H1 (cell line): Measurements from ENCODE around the gene SLC12A5. TPM values are rescaled to one million over a fixed set of nuclear protein-coding genes. Genes with fewer than 3 reads are reported as not detected.

Experiments
- CTCF ChIA-PET: fragments of 300-600 bp; sonication (Branson Sonifier 250); formaldehyde crosslinking; loops from one replicate; lab custom pipeline; 2021; ENCODE audit not compliant: partially characterized antibody; lab: Charles Lee
- POLR2A ChIA-PET: fragments of 300-600 bp; sonication (Branson Sonifier 250); formaldehyde crosslinking; loops from one replicate; lab custom pipeline; 2021; ENCODE audit warnings: inconsistent platforms; ENCODE audit not compliant: partially characterized antibody; lab: Charles Lee
- DNase-seq, 2 experiments: peaks; one replicate each; pipeline versions ENCODE4 v3.0.0 to v3.0.0-alpha.2; 2010 to 2022; ENCODE audit warnings: low spot score in 2 of 2, low read depth in 1 of 2, mixed read lengths in 1 of 2
- FAIRE-seq: peaks from 2 replicates; lab custom pipeline; 2011; peaks lifted over from hg19 to GRCh38; lab: Jason Lieb, UNC
- H2AFZ ChIP-seq: 2 replicates; pipeline ENCODE4 v1.8.1; 2012; ENCODE audit warnings: low read length, inconsistent platforms
- H2AK5ac ChIP-seq: 2 replicates; pipeline ENCODE4 v1.6.1; 2013; ENCODE audit warnings: low read depth, low read length
- H2BK120ac ChIP-seq: replicated peaks from 2 replicates; pipeline ENCODE3; 2013; ENCODE audit warnings: low read depth, low read length, inconsistent platforms
- H2BK12ac ChIP-seq: 2 replicates; pipeline ENCODE4 v1.6.1; 2013; ENCODE audit warnings: low read depth, low read length
- H2BK15ac ChIP-seq: 2 replicates; pipeline ENCODE4 v1.6.1; 2013; ENCODE audit warnings: low read length
- H2BK20ac ChIP-seq: 2 replicates; pipeline ENCODE4 v1.6.1; 2013; ENCODE audit warnings: low read length
- H2BK5ac ChIP-seq: 2 replicates; pipeline ENCODE4 v1.6.1; 2013; ENCODE audit warnings: low read depth, low read length
- H3K14ac ChIP-seq: 2 replicates; pipeline ENCODE4 v1.6.1; 2013; ENCODE audit warnings: inconsistent platforms; ENCODE audit not compliant: insufficient read length
- H3K18ac ChIP-seq: 2 replicates; pipeline ENCODE4 v1.6.1; 2013; ENCODE audit warnings: low read length; ENCODE audit errors: extremely low read depth
- H3K23ac ChIP-seq: 2 replicates; pipeline ENCODE4 v1.6.1; 2013; ENCODE audit warnings: inconsistent platforms; ENCODE audit not compliant: insufficient read length
- H3K23me2 ChIP-seq: 2 replicates; pipeline ENCODE4 v1.6.1; 2013; ENCODE audit warnings: low read depth, low read length
- H3K27ac ChIP-seq: 2 replicates; pipeline ENCODE4 v1.6.1; 2011; ENCODE audit warnings: low read depth, low read length, inconsistent platforms
- H3K27me3 ChIP-seq, 4 experiments: replicated peaks in 1 of 4; 1 replicate in 1 of 4; 2 replicates in 3 of 4; pipeline versions ENCODE4 v1.6.1 to v1.8.1; 2011 to 2013; ENCODE audit warnings: low read length in 3 of 4, mild to moderate bottlenecking in 3 of 4, inconsistent platforms in 2 of 4, mixed read lengths in 2 of 4, moderate library complexity in 1 of 4; ENCODE audit not compliant: control insufficient read depth in 3 of 4, insufficient read depth in 3 of 4; ENCODE audit errors: extremely low read depth in 1 of 4
- H3K36me3 ChIP-seq, 4 experiments: 2 replicates each; pipeline versions ENCODE4 v1.6.1 to v1.8.1; 2011 to 2013; ENCODE audit warnings: mild to moderate bottlenecking in 4 of 4, low read length in 3 of 4, moderate library complexity in 2 of 4, control low read depth in 1 of 4, inconsistent platforms in 1 of 4; ENCODE audit not compliant: insufficient read depth in 4 of 4, control insufficient read depth in 2 of 4
- H3K4ac ChIP-seq: replicated peaks from 2 replicates; pipeline ENCODE3; 2013; ENCODE audit warnings: low read length, low read depth, mixed read lengths, inconsistent platforms; ENCODE audit not compliant: insufficient read length
- H3K4me1 ChIP-seq, 4 experiments: replicated peaks in 1 of 4; 1 replicate in 1 of 4; 2 replicates in 3 of 4; pipeline versions ENCODE4 v1.6.1 to v1.8.1; 2011 to 2013; ENCODE audit warnings: low read length in 3 of 4, inconsistent platforms in 2 of 4, mixed read lengths in 1 of 4; ENCODE audit not compliant: insufficient read depth in 4 of 4, control insufficient read depth in 3 of 4
- H3K4me2 ChIP-seq, 2 experiments: 2 replicates each; pipeline versions ENCODE4 v1.6.1 to v1.8.1; 2011 to 2013; ENCODE audit warnings: low read depth in 2 of 2, low read length in 2 of 2, control low read depth in 1 of 2, inconsistent platforms in 1 of 2, mild to moderate bottlenecking in 1 of 2; ENCODE audit not compliant: insufficient read depth in 1 of 2
- H3K4me3 ChIP-seq, 4 experiments: fragments of 200-600, 300-600 bp in 1 of 4; sonication (generic), shearing (Covaris generic), sonication (Bioruptor Twin) in 1 of 4; 2 replicates each; pipeline versions ENCODE4 v1.5.1 to v1.8.1; 2011 to 2016; ENCODE audit warnings: low read length in 4 of 4, low read depth in 3 of 4, control low read depth in 2 of 4, inconsistent platforms in 2 of 4, mild to moderate bottlenecking in 2 of 4, mixed read lengths in 1 of 4, moderate library complexity in 1 of 4; ENCODE audit not compliant: insufficient read depth in 2 of 4; ENCODE audit errors: extremely low read depth in 1 of 4
- H3K56ac ChIP-seq: replicated peaks from 2 replicates; pipeline ENCODE3; 2013; ENCODE audit warnings: low read depth, mild to moderate bottlenecking, mixed read lengths, low read length, inconsistent platforms; ENCODE audit not compliant: insufficient read length
- H3K79me1 ChIP-seq: 2 replicates; pipeline ENCODE4 v1.6.1; 2013; ENCODE audit warnings: low read depth, low read length, control low read depth
- H3K79me2 ChIP-seq, 2 experiments: 2 replicates each; pipeline versions ENCODE4 v1.6.1 to v1.8.1; 2012 to 2013; ENCODE audit warnings: low read length in 2 of 2, mild to moderate bottlenecking in 2 of 2, inconsistent platforms in 1 of 2; ENCODE audit not compliant: insufficient read depth in 2 of 2, control insufficient read depth in 1 of 2
- H3K9ac ChIP-seq, 4 experiments: replicated peaks in 1 of 4; 1 replicate in 1 of 4; 2 replicates in 3 of 4; pipeline versions ENCODE4 v1.6.1 to v1.8.1; 2011 to 2013; ENCODE audit warnings: low read depth in 3 of 4, low read length in 3 of 4, control low read depth in 2 of 4, mild to moderate bottlenecking in 2 of 4, moderate library complexity in 2 of 4, inconsistent platforms in 1 of 4; ENCODE audit errors: extremely low read depth in 1 of 4
- H3K9me3 ChIP-seq, 2 experiments: 2 replicates each; pipeline versions ENCODE4 v1.6.1 to v1.8.1; 2012 to 2013; ENCODE audit warnings: mild to moderate bottlenecking in 2 of 2, moderate library complexity in 2 of 2, control low read depth in 1 of 2, inconsistent platforms in 1 of 2, low read depth in 1 of 2, low read length in 1 of 2, mixed read lengths in 1 of 2; ENCODE audit not compliant: insufficient read depth in 2 of 2
- H4K20me1 ChIP-seq, 2 experiments: replicated peaks in 1 of 2; 2 replicates each; pipeline versions ENCODE3 to v1.8.1; 2011 to 2013; ENCODE audit warnings: inconsistent platforms in 2 of 2, low read length in 2 of 2, mild to moderate bottlenecking in 1 of 2; ENCODE audit not compliant: insufficient read depth in 2 of 2, control insufficient read depth in 1 of 2
- H4K5ac ChIP-seq: 2 replicates; pipeline ENCODE4 v1.6.1; 2013; ENCODE audit warnings: low read length, low read depth, mixed read lengths, inconsistent platforms; ENCODE audit not compliant: insufficient read length
- H4K8ac ChIP-seq: 2 replicates; pipeline ENCODE4 v1.8.0; 2013; ENCODE audit warnings: mild to moderate bottlenecking, moderate library complexity, low read length, inconsistent platforms; ENCODE audit not compliant: insufficient read depth; ENCODE audit errors: extremely low read depth
- H4K91ac ChIP-seq: replicated peaks from 2 replicates; pipeline ENCODE3; 2013; ENCODE audit warnings: low read length, mixed read lengths, inconsistent platforms; ENCODE audit not compliant: insufficient read length
- BACH1 ChIP-seq: IDR thresholded peaks from 2 replicates; pipeline ENCODE4 v1.6.1; 2012; ENCODE audit warnings: low read length, improper control_type of control experiment
- EP300 ChIP-seq, 2 experiments: IDR thresholded peaks; 1 replicate in 1 of 2; 2 replicates in 1 of 2; pipeline ENCODE4 v1.6.1; 2011 to 2012; ENCODE audit warnings: low read depth in 2 of 2, low read length in 2 of 2, mild to moderate bottlenecking in 2 of 2, borderline replicate concordance in 1 of 2, inconsistent platforms in 1 of 2, moderate library complexity in 1 of 2
- JUN ChIP-seq: IDR thresholded peaks from 2 replicates; pipeline ENCODE4 v1.6.1; 2011; ENCODE audit warnings: low read depth, mild to moderate bottlenecking, improper control_type of control experiment, low read length
- KDM4A ChIP-seq: IDR thresholded peaks from one replicate; pipeline ENCODE4 v1.7.1; 2012; ENCODE audit warnings: low read depth, mild to moderate bottlenecking, moderate library complexity, low read length, inconsistent platforms; ENCODE audit not compliant: severe bottlenecking
- MAFK ChIP-seq: IDR thresholded peaks from 2 replicates; pipeline ENCODE4 v1.6.1; 2012; ENCODE audit warnings: low read depth, mild to moderate bottlenecking, improper control_type of control experiment, low read length
- NRF1 ChIP-seq: IDR thresholded peaks from 2 replicates; pipeline ENCODE4 v1.6.1; 2011; ENCODE audit warnings: mild to moderate bottlenecking, low read depth, low read length, improper control_type of control experiment
- PHF8 ChIP-seq: fragments of 200-600 bp; sonication (generic); conservative IDR thresholded peaks from 2 replicates; pipeline ENCODE4 v1.7.1; 2012; ENCODE audit warnings: low read depth, mild to moderate bottlenecking, inconsistent platforms, low read length, moderate library complexity
- RFX5 ChIP-seq: IDR thresholded peaks from 2 replicates; pipeline ENCODE4 v1.6.1; 2011; ENCODE audit warnings: low read depth, low read length, improper control_type of control experiment, borderline replicate concordance
- SIRT6 ChIP-seq: IDR thresholded peaks from one replicate; pipeline ENCODE4 v1.7.1; 2012; ENCODE audit warnings: low read length, inconsistent platforms
- SP4 ChIP-seq: IDR thresholded peaks from 2 replicates; pipeline ENCODE4 v1.6.1; 2012; ENCODE audit warnings: low read length, inconsistent platforms
- TBP ChIP-seq: IDR thresholded peaks from 2 replicates; pipeline ENCODE4 v1.6.1; 2011; ENCODE audit warnings: low read depth, low read length, improper control_type of control experiment
- WGBS, 2 experiments: shearing (Covaris generic) in 1 of 2; methylation state at CpG; one replicate each; pipeline versions ENCODE4 v1.1.6 to v1.1.7; 2013 to 2015; ENCODE audit warnings: low lambda C conversion rate in 2 of 2, mixed read lengths in 2 of 2, inconsistent platforms in 1 of 2, low coverage in 1 of 2, missing lambda C conversion rate in 1 of 2; ENCODE audit not compliant: insufficient replicate concordance in 2 of 2, insufficient coverage in 1 of 2, insufficient read length in 1 of 2; ENCODE audit errors: extremely low coverage in 1 of 2, missing lambda C conversion rate in 1 of 2; 5-methylcytosine and 5-hydroxymethylcytosine counted together
- polyA plus RNA-seq, 7 experiments: library from polyadenylated mRNA; depleted of rRNA in 3 of 7; stranded (reverse) in 5 of 7; unstranded in 2 of 7; fragments of >200 nt in 5 of 7; fragments of 200-250 nt in 2 of 7; gene quantifications; 1 replicate in 5 of 7; 2 replicates in 1 of 7; 4 replicates in 1 of 7; pipeline versions ENCODE4 v1.2.1 to v1.2.3, GENCODE V29; 2011 to 2013; ENCODE audit warnings: missing spikeins in 2 of 7, mixed read lengths in 2 of 7
- total RNA-seq: library from RNA; stranded (reverse); fragmentation: NEBNext Ultra II Directional; extraction: Animal tissue kit (Norgen Biotek cat#: 25700); gene quantifications from 2 replicates; pipeline ENCODE4 v1.2.1, GENCODE V29; 2021
- TF ChIP-seq, protein P1 (sequence below): IDR thresholded peaks from 2 replicates; pipeline ENCODE4 v1.6.1; 2012; ENCODE audit warnings: low read length, inconsistent platforms

SLC12A5 gene
- total and polyA plus RNA-seq, 2 of the 8 experiments (the other 6 are each of a cell fraction or from before 2014, with no cell fraction given) = 1.9 to 7.3 TPM

- Histone ChIP-seq H3K27me3 (no peaks in the 10 kb centered on the region), H3K56ac (no peak overlapping the region), H4K20me1 (no peaks in the 10 kb centered on the region), H2BK20ac (no peak overlapping the region; the same call in 1 of the 2 replicates), H3K27ac (no peak overlapping the region), H3K23me2 (peaks cover 2% of the 10 kb centered on the region; the same call in 1 of the 2 replicates), H2AFZ (no peak overlapping the region), H3K4me3 (no peak overlapping the region), H2BK15ac (no peak overlapping the region), H2BK5ac (no peak overlapping the region), H3K18ac (no peak overlapping the region), H3K23ac (no peak overlapping the region), H3K4ac (no peak overlapping the region), H2BK12ac (no peak overlapping the region), H3K79me2 (no peaks in the 10 kb centered on the region), H4K8ac (no peak overlapping the region; the same call in 1 of the 2 replicates), H3K14ac (no peak overlapping the region), H2AK5ac (no peak overlapping the region), H3K79me1 (no peaks in the 10 kb centered on the region), H3K4me2 (no peak overlapping the region), H4K91ac (peak overlapping the region; percentile 30), H3K36me3 (no peaks in the 10 kb centered on the region), H3K4me1 (peaks cover 7 to 23% (median 12%) of the 10 kb centered on the region in 4 experiments), H2BK120ac (no peak overlapping the region), H3K9ac (no peak overlapping the region), H4K5ac (no peak overlapping the region), H3K9me3 (no peaks in the 10 kb centered on the region)
- FAIRE-seq (no peak), DNase-seq (no peak)
- ChIA-PET POLR2A (interaction anchor here (0.7 to 2.9 kb wide), 3 partner anchors 10 to 14 kb away, joined by 3 to 12 read pairs (median 5); no protein-coding TSS in a partner anchor), CTCF (interaction anchor here (1.0 to 14.5 kb wide), 5 partner anchors 12 to 111 kb away, joined by 3 to 114 read pairs (median 4); partner anchors contain the start of genes CTSA and NEURL2)
- 85% methylated on average over 5 of the region's 5 CpGs; no CpG with 5 or more reads in 1 of the 2 experiments for WGBS, 2 experiments
- TF ChIP-seq RFX5 = no peak
- no peak for TF ChIP-seq SP4
- no peak for TF ChIP-seq JUN
- no peak for TF ChIP-seq KDM4A
- TF ChIP-seq EP300 (IDR thresholded peaks at IDR 0.05; ENCODE audit: borderline replicate concordance in 1 of 2, low read depth in 2 of 2, low read length in 2 of 2) = no peak
- TF ChIP-seq BACH1 = no peak
- no peak for TF ChIP-seq PHF8
- no peak for TF ChIP-seq SIRT6
- TF ChIP-seq MAFK = no peak
- TF ChIP-seq, protein P1, sequence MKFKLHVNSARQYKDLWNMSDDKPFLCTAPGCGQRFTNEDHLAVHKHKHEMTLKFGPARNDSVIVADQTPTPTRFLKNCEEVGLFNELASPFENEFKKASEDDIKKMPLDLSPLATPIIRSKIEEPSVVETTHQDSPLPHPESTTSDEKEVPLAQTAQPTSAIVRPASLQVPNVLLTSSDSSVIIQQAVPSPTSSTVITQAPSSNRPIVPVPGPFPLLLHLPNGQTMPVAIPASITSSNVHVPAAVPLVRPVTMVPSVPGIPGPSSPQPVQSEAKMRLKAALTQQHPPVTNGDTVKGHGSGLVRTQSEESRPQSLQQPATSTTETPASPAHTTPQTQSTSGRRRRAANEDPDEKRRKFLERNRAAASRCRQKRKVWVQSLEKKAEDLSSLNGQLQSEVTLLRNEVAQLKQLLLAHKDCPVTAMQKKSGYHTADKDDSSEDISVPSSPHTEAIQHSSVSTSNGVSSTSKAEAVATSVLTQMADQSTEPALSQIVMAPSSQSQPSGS = no peak
- TF ChIP-seq TBP = no peak
- no peak for TF ChIP-seq NRF1
Measured at GRCh38 chr20:46001498-46001897, 27.5 kb upstream of the SLC12A5 start.
